Stimulated activated CD4-positive, alpha-beta T cell treated with anti-CD3 and anti-CD28 coated beads, Interleukin-2, amount 100 ng/mL, for 24 hours (primary cell): ENCODE results near the gene ZFTA.

ENCODE experiments used
- DNase-seq, 2 donors: peaks; one replicate each; pipeline ENCODE4 v3.0.0-alpha.2; 2020

The ZFTA gene

GRCh38 chr11:63745304-63746170 is 23.0 kb downstream of the ZFTA start:
- no peak for DNase-seq

GRCh38 chr11:63738720-63739360 is 29.7 kb downstream of the ZFTA start:
- peak; percentile 77 to 78 for DNase-seq

DNA sequence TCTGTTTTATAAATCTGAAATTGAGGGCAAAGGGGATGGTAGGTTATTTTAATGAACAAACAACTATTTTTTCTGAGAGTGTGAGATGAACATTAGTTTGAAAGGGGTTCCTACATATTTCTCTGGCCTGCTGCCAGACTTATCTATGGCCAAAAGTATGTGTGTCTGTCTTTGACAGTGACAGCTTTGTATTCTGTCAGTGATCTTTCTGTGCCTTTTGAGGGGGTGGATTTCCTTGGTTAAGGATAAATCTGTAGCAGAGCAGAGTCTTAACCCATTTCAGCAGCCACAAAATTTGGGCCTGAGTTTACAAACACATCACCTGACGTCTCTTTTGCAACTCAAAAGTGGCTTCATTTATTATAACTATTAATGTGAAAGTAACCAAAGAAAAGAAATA is 30.9 kb downstream of the ZFTA start:
- DNase-seq: no peak

GRCh38 chr11:63736864-63737263 is 31.7 kb downstream of the ZFTA start:
- DNase-seq: no peak

- no peak for DNase-seq
These were observed 39.2 kb downstream of the ZFTA start for GRCh38 chr11:63729326-63729725.

DNA sequence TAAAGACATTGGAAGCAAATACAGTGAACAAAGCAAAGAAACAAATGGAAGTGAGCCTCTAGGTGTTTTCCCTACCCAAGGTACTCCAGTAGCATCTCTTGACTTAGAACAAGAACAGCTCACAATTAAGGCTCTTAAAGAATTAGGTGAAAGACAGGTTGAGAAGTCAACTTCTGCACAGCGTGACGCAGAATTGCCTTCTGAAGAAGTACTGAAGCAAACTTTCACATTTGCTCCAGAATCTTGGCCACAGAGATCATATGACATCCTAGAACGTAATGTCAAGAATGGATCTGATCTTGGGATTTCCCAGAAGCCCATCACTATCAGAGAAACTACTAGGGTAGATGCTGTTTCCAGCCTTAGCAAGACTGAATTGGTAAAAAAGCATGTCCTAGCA is 48.0 kb downstream of the ZFTA start:
- DNase-seq: no peak

DNA sequence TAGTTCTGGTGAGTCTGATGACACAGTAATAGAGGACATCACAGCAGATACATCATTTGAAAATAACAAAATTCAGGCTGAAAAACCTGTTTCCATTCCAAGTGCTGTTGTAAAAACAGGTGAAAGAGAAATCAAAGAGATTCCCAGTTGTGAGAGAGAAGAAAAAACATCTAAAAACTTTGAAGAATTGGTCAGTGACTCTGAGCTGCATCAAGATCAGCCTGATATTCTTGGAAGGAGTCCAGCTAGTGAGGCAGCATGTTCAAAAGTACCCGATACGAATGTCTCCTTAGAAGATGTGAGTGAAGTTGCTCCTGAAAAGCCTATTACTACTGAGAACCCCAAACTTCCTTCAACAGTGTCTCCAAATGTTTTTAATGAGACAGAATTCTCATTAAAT is 48.6 kb downstream of the ZFTA start:
- no peak for DNase-seq

GRCh38 chr11:63719001-63719400 is 49.6 kb downstream of the ZFTA start:
- no peak for DNase-seq
